GM18873 (cell line): ENCODE results near the gene DDX20.

Experiments used
- ATAC-seq: cut with Tn5 transposase; IDR thresholded peaks from one replicate; pipeline ENCODE4 v1.9.1; 2021; ENCODE audit warnings: mild to moderate bottlenecking, moderate library complexity, moderate number of reproducible peaks; ENCODE audit not compliant: unreplicated experiment, low FRiP score

DDX20 gene

DNA sequence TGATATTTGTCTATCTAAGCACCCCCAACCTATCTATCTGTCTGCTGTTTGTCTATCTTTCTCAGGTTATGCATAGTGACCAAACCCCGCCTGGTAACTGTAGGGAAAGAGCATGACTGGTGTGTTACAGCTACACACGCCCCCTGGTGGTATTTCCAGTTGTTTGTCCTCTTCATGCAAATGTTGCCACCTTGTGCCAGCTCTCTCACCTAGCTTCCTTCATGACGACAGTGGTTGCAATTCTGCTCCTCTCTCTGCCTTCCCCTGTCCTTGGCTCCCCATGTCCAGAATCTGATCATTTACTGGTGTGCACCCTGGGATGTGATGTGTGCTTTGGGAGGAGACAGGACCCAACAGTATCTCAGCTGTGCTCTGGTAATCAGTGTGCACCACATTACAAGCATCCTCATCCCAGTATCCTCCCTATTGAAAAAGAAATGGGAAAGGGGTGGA is 8.4 kb upstream of the DDX20 start:
- ATAC-seq: no peak

DNA sequence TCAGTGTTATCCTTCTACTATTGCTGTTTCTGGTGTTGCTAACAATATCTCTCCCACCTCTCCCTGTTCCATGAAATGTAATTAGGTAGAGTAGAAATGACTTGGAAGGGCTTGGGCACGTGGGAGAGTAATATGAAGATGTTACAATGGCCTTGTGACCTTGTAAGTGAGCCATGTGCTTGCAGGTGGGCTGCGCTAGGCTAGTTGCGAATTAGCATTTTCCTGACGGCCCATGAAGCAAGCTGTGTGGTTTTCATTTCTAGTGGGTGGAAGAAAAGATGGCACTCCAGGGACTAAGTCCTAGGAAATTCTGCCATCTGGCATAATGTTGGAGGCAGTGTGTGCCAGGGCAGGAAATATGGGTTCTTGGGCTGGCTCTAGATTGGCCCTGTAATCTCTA is 7.8 kb upstream of the DDX20 start:
- no peak for ATAC-seq

DNA sequence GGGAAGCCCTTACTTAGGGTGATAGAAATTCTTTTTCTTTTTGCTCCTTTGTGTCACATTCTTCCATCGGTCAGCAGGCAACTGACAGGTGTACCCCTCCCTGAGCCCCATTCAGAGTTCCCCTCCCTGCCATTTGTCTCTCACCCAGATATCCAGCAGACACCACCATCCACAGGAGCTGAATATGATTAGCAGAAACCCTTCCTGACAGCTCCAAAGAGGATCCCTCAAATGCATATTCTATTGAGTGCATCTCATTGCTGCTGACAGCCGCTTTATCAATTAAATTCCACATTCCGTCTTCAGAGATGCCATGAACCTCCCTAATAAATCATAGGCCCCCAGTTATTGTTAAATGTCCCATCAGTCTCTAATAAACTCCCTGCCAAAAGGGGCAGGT is 6.1 kb upstream of the DDX20 start:
- no peak for ATAC-seq

DNA sequence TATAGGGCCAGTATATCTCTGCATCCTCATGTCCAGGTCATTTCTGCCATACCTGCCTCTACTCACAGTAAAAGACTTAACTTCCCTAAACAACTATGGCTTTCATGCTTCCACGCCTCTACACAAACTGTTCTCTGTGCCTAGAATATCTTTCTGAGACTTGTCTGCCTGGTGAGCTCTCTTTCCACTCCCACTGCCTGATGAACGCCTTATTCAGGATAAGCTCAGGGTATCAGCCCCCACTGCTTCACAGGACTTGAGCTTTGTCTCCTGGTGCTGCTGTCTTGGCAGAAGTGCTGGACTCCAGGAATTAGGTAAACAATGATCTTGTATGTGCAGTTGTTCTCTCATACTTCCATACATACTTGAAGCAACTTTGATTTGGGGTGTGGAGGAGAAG is 4.8 kb upstream of the DDX20 start:
- no peak for ATAC-seq

DNA sequence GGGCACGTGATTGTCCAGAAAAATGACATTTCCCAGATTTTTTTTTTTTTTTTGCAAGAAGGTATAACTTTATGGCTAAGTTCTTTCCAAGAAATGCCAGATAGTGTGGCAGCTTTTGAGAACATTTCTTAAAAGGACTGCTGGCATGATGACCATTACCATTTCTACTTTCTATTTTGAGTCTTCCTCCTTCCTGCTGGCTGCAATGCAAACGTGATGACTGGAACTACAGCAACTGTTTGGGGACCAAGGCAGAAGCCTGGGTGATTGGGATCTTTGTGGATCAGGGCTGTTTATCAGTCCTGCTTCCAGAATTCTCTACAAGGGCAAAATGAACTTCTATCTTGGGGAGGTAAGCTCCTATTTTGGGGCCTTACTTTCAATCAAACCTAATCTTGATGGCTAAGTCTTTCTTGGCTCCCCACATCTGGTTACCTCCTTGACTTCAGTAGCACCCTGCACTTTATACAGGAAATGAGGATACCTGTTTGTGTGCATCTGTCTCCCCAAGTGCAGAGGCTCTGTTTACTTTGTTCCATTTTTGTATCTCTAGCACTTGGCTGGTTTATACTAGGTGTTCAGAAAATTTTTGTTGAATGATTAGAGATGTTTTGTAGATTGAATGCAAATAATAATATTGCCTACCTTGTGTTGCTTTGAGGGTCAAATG is 3.7 kb upstream of the DDX20 start:
- no peak for ATAC-seq

DNA sequence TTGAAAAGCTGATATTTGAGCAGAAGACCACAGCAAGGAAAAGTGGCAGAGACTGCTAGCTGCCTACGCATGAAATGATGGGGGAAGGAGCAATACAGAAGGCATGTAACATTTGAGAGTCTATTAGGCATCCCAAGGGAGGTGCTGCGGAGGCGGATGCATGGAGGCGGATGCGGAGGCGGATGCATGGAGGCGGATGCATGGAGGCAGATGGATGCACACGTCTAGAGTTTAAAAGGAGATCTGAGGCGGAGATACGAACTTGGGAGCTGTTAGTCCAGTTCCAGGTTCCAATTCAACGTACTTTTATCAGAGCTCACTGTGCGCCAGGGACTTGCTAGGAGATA is 744 bp upstream of the DDX20 start:
- ATAC-seq: no peak

DNA sequence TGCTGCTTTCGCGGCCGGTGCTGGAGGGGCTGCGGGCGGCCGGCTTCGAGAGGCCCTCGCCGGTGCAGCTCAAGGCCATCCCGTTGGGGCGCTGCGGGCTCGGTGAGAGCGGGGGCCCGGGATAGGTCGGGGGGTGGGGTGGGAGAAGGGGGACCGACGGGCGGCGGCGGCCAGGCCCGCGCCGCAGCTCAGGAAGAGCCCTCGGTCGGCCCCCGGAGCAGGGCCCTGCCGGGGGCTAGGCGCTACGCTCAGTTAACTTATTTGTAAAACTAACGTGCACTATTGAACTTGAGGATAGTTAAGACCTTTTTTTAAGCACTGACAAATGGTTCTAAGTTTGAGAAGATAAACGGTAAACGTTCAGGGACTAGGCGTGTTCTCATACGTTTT is 418 bp downstream of the DDX20 start:
- ATAC-seq: no peak

DNA sequence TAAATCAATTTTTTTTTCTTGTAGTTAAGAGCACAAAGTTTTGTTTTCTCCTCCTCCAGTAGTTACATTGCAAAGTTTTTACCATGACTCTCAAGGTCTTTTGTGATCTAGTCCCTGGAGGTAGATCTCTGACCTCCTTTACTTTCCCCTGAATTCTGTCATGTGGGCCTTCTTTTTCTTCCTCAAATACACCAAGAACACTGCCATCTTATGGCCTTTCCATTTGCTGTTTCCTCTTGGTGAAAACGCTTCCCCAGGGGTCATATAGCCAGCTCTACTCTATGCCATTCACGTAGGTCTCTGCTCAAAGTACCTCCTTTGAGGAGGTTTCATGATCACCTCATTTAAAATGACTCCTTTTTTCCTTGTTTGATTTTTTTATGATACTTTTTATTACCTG is 2.7 kb downstream of the DDX20 start:
- ATAC-seq: no peak

DNA sequence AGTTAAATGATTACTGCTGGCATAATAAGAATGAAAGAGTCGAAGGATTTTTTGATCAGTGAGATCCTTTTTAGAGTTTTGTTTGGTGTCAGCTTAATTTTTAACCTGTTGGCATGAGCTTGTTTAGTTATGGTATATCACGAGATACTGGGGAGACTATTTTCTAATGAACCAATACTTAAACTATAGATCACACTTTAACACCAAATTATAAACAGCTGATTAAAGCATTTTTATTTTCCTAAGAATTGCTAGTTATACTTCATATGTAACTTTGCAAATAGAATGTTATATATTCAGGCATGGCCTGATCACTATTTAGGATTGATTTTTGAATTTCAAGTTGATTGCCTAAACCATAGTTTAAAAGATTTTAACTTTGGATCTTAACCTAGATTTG is 6.0 kb downstream of the DDX20 start:
- ATAC-seq: no peak

DNA sequence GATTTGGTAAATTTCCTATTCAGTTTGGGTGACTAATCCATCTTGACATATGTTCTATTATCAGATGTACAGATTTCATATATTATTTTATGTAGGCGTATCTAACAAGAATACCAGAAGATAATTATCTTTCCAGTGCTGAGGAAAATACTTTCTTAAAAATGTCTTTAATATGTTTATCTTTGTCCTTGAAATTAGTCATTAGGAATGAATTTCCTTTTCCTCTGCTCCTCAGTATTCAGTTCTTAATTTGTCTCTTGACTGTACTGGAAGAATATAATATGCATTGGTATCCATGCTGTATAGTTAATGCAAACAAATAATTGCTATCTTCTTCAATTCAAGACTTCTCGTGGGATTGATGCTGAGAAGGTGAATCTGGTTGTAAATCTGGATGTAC is 6.6 kb downstream of the DDX20 start:
- no peak for ATAC-seq

DNA sequence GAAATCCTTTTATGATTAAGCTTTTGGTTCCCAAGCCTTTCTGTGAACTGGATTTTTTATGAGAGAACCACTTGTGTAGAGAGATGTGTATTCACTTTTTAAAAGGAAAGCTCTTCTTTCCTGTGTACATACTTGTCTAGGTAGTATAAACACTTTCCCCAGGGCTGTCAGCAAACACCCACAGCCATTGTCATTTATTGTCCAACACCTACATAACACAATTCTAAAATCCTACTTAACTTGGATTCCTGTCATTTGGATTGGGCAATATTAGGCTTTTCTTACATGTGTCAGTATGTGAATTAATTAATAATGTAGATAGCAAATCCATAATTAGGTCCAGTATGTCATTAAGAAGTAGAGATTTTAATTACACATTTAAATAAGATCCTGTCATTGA is 12.3 kb downstream of the DDX20 start:
- no peak for ATAC-seq

DNA sequence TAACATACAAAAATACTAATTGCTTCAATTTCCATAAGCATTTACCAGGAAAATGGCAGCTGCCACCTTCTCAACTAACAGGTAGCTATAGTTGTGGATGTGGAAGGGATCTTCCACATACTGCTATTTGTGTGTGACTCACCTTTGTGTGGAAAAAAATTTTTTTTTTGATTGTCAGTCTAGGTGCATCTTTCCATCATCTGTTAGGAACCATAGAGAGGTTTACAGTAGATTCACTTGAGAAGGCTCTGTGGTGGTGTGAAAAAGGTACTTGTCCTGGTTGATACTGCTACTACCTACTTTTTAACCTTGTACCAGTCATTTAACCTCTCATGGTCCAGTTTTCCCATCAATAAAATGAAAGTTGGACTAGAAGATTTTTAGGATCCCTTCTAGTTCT is 12.9 kb downstream of the DDX20 start:
- no peak for ATAC-seq

DNA sequence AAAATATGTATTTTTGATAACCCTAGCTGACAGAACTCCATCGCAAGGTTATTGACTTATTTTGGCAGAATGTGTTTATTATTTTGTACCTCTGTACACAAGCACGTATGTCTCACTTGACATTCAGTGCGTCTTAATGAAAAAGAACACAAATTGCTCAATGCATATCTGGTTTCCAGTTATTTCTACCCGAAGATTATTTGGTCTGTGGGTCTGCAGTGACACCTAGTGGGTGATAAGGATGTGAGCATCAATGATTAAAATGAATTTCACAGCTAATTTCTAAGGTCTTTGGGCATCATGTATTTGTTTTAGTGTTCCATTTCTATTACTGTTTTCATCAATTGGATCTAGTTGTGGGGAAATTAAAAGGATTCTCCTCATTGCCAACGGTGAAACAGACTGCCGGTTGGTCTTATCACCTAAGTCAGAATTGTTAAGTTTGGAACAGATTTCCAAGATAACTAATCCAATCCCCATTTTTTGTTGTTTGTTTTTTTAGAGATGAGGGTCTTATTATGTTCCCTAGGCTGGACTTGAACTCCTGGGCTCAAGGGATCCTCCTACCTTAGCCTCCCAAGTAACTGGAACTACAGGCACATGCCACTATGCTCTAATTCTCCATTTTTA is 13.9 kb downstream of the DDX20 start:
- no peak for ATAC-seq

DNA sequence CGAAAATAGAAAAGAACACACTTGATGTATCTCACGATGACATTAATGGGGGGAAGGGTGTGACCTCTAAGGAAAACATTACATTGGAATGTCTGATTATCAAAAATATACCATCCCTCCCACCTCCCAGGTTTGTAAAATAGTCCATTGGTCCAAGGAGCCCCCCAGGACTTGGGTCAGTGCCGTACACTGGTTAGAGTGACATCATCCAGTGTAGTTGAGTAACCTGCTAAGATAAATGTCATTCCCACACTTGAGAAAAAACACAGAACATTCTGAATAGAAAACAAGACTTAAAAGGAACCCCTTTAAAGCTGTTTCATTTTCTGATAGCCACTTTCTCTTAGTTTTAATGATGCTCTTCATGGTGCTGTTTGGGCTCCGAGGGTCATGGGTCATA is 15.2 kb downstream of the DDX20 start:
- no peak for ATAC-seq

DNA sequence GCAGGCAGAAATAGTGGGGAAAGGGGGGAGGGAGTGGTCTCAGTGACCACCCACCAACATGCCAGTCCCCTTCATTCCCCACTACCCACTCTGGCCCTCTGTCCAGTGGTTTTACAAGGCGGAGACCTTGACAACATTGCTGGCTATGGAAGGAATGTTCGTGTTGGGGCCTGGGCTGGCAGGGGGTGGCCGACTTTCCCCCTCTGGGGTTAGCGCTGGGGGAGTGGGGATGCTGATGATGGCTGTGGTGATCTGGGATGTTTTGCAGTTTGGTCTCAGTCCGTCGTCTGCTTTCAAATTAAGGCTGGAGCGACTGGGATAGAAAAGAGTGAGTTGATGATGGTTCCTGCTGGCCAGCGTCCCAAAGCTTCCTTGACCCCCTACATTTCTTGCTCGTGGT is 20.3 kb downstream of the DDX20 start:
- ATAC-seq: no peak

DNA sequence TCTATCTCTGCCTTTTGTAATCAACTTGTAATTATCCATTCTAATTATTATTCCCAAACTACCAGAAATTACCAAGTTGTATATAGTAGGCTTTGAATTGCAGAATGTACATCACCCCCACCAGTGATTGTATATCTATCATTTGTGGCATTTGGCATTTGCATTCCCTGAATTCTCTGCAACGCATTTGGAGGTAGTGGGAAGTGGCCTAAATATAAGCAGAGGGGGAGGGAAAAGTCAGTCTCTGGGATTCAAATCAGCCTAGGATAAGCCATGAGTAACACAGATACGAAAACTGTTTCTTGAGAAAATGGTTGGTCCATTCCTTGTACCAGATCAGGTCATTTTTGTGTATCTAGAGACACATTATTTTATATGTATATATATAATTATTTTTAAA is 20.7 kb downstream of the DDX20 start:
- ATAC-seq: no peak

DNA sequence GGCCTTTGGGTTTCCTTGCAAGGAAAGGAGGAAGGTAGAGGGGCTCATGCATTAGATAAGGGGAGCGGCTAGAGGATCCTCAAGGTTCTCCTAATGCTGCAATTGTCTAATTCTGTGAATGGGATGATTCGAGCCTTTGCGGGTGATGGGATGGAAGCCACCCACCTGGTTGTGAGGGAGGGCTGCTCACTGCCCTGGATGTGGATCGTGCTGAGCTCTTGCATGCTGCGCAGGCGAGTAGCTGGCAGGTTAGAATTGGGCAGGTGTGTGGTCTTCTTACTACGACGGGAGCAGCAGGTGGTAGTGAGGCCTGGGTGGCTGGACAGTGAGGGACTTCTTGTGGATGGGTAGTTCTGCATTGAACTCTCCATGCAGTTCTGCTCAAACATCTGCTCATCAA is 21.2 kb downstream of the DDX20 start:
- no peak for ATAC-seq

DNA sequence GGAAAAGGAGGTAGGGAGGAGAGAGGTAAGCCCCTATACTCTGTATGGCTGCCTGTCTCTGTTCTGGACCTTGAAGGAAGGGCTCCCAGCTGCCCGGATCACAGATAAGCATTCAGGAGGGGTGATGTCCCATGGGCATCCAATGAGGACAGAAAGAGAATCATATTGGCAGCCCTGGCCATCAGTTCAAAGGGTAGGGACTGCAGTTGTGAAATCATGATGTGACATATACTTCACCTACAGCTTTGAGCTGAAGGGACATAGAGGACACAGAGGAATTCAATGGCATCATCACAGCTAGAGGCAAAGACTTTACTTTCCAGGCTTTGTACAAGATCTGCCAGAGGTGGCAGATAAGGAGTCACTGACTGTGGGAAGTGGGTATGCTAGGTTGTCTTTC is 21.6 kb downstream of the DDX20 start:
- no peak for ATAC-seq

DNA sequence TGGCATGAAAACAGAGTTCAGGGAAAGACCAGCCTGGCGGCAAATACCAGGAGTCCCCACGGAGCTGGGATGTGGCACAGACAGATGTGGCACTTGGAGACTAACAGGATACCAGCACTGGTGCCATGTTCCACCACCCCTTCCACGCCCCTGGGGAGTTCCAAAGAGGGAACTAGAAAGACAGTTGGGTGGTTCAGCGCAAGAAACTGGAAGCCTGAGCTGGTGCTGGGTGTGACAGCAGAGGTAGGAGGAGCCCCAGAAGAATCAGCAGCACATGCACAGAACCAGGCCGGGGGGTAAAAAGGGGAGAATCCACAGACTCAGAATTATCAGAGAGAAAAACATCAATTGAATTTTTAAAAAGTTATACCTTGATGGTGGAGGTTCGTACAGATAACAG is 22.4 kb downstream of the DDX20 start:
- no peak for ATAC-seq

DNA sequence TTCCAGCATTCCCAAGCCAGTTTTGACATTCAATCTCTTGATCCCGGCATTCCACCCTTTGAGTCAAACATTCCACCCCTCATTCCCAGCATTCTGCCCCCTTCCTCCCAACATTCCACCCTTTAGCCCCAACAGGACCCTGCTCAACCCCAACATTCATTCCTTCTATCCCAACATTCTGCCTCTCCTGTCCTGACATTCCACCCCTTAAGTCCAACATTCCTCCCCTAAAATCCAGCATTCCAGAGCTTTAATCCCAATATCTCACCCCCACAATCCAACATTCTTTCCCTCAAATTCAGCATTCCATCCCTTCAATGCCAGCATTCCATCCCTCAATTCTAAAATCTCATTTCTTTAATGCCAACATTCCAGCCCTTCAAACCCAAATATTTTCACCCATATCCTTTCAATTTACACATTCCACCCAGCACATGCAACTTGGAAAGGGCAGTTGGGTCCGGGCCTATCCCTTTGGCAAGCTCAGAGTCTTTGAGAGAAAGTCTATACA is 22.9 kb downstream of the DDX20 start:
- ATAC-seq: no peak

DNA sequence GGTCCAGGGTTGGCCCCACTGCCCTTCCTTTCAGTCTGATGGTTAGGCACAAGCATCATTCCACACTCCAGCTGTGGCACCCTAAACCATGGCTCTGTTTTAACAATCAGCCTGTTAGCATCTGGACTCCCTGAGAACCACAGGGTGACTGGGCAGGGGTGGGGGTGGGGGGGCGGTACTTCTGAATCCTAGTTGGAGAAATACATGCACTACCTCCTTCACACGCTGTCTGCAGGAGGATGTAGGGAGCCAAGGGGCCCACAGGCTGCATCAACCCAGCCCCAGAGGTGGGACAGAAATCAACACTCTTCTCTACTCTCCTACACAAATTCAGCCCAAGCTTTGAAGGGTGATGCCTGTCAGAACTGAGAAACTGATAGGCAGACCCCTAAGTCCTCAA is 23.8 kb downstream of the DDX20 start:
- no peak for ATAC-seq

DNA sequence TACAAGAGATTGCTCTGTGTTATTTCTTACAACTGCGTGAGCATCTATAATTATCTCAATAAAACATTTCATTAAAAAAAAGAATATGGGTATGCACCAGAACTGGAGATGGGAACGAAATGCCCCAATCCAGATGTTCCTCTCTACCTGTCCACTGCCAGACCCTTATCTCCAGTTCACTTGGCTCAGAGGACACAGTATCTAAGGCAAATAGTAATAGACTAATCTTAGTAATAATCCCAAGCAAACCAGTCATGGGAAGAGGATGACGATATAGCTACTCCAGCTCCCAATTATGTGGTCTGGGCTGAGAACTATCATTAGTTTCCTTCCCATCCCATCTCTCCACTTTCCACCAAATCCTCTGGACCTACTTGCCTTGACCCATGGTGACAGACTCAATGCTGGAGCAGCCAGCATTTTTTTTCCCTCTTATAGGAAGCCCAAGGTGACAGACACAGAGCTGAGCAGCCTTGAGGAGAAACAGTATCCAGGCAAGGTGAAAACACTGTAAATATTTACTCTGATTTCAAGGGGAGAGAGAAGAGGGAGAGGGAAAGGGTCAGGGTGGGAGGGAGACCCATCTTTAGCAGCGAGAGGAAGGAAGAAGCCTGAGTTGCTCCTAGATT is 28.7 kb downstream of the DDX20 start:
- ATAC-seq: no peak
